HG03095 (cell line): ENCODE measurements around the gene SPEN.
"Not testable (repeated sequence)": the region's sequence is repeated elsewhere in the genome, so short reads cannot be mapped to it uniquely, and the experiment has no call there.

Experiments
- ATAC-seq: cut with Tn5 transposase; IDR thresholded peaks from one replicate; pipeline ENCODE4 v1.9.1; 2021; ENCODE audit warnings: moderate library complexity; ENCODE audit not compliant: unreplicated experiment

The SPEN gene

DNA sequence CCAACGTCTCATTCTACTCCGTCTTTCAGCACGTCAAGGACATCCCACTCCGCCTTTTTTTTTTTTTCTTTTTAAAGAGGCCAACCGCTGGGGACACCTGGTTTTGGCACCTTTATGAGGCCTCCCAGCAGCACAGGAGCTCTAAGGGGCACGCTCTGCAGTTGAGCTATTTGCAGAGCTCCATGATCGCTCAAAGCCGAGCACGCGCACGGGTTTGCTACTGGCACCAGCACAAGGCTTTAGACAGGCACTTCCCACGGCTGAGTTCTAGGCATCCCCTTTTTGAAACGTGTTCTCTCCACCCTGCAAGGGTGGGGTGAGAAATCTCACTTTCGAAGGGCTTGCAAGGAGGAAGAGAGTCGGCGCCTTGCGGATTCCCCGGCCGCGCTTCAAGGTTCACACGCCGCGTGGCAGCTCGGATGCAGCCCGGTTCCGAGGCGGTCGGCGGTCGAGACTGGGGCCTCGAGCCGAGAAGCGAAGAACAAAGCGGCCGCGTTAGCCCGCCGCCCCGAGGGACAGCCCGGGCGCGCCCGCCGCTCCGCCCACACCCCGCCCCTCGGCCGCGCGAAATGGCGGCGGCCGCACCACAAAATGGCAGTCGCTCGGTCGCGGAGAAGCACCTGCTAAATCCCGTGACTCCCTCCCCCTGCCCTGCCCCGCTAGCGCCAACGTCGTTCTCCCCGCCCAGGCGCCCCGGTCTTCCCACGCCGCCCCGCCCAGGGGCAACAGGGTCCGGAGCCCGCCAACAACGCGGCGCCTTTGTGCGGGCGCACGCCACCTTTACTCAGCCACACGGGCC is 12.9 kb upstream of the SPEN start:
- peak; percentile 42 for ATAC-seq

DNA sequence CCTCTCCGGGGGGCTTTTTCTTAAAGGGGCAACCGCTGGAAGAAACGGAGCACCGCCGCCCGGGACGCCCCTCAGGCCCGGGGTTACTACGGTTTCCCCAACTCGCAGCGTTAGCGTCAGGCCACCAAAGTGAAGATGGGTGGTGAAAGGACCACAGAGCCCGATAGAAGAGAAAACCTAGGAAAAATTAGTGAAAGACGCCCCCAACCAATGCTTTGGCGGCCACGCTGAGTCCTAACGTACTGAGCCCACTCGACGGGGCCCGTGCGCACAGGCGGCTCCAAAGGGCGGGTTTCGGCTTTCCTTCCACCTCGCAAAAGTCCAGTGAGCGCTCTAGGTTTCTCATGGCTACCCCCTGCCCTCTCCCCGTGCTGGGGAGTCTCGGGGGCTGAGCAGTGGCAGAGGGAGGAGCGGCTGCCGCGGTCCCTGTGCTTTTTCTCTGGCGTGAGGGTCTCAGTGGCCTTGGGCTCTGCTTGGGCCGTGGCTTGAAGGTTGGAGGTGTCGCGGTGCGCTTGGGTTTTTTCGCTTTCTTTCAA is 12.2 kb upstream of the SPEN start:
- ATAC-seq, result no peak

DNA sequence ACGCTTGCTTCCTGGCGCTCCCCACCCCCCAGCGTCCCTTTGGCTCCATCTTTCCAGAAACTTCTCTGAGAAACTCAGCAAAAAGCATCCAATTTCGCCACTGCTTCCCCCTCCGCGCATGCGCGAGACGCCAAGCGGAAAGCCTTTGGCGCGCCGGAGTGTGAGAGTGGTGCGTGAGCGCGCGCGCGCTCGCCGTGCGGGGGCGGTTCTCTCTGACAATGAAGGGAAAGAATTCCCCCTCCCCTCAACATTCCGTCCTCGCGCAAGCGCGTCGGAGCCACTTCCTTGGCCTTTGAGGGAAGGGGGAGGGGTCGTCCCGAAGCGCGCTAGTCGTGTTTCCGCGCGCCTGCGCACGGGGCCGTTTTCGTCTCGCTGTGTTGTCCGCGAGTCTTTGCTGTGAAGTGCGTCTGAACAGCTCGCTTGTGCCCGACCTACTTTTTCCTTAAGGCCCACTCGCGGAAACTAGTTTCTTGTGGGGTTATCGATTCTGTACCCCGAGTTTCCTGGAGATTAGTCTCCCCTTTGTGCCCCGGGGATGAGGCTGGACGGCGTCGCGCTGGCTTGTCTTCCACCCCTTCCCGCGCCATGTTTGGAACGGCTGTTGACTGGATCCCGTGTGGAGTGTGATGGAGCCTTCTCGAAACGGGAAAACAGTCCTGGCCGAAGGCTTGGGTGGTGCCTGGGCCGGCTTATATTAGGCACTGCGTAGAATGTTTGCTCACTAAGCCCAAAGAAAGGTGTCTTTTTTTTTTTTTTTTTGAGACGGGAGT is 11.6 kb upstream of the SPEN start:
- peak; percentile 32 for ATAC-seq

- not testable (repeated sequence) for ATAC-seq
Measured at GRCh38 chr1:15836511-15836771, 11.1 kb upstream of the SPEN start.

GRCh38 chr1:15836772-15837669 is 10.5 kb upstream of the SPEN start:
- ATAC-seq, result no peak

DNA sequence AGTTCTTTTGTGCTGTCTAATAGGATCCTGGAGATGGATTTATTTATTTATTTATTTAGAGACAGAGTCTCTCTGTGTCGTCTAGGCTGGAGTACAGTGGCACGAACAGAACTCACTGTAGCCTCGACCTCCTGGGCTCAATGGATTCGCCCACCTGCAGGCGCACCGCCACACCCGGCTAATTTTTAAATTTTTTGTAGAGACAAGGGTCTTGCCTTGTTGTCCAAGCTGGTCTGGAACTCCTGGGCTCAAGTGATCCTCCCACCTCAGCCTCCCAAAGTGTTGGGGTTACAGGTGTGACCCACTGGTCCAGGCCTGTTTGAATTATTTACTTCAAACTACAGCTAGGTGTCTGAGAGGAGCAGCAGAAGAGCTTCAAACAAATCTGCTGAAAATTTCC is 9.6 kb upstream of the SPEN start:
- ATAC-seq, result no peak

GRCh38 chr1:15838721-15839120 is 8.8 kb upstream of the SPEN start:
- ATAC-seq, result no peak

GRCh38 chr1:15843826-15844572 is 3.5 kb upstream of the SPEN start:
- no peak for ATAC-seq

DNA sequence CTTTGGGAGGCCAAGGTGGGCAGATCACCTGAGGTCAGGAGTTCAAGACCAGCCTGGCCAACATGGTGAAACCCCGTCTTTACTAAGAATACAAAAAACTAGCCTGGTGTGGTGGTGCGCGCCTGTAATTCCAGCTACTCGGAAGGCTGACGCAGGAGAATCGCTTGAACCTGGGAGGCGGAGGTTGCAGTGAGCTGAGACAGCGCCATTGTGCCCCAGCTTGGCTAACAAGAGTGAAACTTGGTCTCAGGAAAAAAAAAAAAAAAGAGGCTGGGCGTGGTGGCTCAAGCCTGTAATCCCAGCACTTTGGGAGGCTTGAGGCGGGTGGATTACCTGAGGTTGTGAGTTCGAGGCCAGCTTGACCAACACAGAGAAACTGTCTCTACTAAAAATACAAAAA is 1.5 kb upstream of the SPEN start:
- not testable (repeated sequence) for ATAC-seq

GRCh38 chr1:15847893-15848142 is 311 bp downstream of the SPEN start:
- no peak for ATAC-seq

DNA sequence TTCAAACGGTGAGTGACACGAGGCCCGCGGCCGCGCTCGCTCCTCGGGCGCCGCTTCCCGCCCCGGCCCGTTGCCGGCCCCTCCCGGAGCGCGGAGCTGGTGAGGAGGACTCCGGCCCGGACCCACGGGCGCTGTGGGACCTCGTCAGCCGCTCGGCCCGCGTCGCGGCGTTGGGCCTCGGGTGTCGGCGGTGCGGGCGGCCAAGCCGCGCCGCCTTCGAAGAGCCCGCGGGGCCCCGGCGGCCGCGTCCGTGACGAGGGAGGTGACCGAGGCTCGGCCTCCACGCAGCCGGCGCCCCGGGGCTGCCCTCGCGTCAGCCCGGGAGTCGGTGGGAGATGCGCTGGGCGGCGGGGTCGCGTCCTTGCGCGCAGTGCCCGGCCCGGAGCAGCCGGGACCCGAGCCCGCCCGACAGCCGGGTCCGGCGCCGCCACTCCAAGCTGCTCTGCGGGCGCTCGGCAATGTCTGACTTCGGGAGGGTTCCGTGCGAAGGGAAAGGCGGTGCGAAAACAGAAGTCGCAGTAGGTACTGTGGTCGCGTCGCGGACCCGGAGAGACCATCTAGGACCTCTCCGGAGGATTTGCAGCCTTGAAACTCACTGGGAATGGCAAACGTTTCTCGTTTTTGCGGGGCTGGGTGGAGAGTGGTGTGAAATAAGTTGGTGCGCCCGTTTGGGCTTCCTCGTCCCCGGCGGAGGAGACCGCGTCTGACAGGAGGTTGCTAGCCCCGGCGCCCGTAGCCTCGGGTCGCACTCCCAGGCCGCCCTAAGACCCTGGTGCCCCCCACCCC is 829 bp downstream of the SPEN start:
- no peak for ATAC-seq

DNA sequence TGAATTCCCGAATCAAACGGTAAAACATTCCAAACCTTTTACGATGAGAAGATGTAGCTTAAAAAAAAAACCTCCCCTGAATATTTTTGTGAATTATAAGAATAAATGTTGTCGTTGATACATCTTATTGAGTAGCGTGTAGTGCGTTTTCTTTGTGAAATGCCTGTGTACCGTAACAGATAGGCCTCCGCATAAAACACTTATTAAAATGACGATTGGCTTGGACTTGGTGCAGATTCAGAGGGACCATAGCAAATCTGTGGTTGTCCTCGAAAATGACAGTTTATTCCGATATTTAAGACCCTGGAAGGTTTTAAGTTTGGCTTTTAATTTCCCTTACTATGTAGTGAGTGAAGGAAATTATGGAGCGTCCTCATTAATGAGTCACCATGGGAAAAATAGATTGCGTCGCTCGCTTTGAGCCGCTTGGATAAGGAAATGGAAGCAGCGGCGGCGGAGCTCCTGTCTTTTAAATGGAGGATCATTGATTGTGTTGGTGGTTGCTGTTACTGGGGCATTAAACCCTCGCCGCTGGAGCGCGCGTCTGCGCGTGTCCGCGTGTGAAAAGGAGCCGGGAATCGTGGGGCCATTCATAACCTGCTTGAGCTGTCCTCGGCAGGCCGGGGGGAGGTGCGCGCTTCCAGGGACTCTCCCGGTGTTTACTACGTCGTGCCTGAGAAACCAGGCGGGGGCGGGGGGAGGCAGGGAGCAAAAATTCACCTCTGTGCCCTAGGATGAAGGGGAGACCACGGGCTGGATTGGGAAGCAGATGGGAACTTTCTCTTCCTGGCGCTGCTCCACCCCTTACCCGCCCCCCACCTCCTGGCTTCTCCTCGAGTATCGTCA is 1.6 kb downstream of the SPEN start:
- no peak for ATAC-seq

DNA sequence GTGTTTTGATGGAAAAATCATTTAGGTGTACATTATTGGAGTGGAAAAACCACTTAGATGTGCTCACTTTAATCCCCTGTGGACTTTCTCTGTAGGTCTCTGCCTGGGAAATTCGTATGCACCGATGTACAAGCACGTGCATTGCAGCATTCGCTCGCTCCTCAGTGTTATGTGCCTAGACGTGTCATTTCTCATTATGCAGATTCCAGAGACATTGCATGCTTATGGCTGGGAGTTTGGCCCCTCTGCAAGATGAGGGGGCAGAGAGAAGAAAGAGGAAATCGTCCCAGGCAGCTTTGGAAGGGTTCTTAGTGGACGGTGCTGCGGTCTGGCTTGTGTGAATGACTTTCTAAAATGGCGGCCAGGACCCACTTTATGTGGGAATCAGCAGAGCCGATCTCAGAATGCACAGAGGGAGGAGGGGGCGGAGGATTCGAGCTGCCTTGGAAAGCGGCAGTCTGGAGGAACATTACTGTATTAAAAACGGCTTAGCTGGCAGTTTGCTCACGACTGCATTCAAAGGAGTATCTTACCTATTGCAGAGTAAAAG is 2.3 kb downstream of the SPEN start:
- ATAC-seq, result no peak

DNA sequence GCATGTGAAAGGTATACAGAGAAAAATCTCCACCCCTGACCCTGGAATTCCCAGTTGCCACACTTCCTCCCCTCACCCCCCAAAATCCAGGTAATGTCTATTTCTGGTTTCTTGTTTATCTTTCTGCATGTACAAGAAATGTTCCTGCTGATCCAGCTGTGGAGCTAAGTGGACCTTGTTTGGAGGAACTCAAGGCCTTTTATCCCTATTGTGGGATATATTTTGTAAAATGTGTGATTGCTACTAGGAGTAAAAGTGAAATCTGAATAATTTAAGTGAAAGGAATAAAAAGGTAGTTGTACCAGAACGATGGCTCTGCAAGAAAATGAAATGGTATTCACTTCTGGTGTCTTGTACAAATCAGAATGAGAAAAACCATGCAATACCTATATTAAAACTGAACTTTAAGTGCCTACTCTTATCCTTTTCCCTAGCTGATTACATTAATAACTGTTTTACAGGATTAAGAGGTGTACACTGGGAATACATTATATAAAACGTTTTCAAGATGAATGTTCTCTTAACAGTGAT is 3.0 kb downstream of the SPEN start:
- ATAC-seq, result no peak

DNA sequence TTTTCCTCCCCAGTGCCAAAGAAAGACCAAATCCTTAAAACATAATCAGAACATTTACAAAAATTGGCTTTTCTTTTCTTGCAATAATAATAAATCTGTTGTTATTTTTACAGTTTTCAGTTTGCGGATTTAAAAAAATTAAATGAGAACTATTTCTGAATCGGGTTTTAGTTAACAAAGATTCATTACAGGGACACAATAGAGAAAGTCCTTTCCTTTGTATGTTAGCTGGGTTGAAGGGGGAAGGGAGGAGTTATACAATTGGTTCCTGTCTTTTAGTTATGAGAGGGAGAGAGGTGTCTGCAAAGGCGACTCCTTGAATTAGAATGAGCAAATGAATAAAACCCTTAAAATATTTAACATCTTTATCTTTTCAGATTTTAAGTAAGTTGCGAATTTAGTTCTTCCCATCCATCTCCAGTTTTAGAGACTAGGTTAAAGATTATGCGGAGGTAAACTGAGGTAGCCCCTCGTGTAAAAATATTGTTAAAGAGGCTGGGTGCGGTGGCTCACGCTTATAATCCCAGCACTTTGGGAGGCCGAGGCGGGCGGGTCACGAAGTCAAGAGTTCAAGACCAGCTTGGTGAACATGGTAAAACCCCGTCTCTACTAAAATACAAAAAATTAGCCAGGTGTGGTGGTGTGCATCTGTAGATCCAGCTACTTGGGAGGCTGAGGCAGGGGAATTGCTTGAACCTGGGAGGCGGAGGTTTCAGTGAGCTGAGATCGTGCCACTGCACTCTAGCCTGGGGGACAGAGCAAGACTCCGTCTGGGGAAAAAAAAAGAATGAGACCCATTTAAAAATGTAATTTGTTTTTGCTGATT is 3.9 kb downstream of the SPEN start:
- ATAC-seq, result no peak

GRCh38 chr1:15852036-15852827 is 4.7 kb downstream of the SPEN start:
- ATAC-seq, result no peak

DNA sequence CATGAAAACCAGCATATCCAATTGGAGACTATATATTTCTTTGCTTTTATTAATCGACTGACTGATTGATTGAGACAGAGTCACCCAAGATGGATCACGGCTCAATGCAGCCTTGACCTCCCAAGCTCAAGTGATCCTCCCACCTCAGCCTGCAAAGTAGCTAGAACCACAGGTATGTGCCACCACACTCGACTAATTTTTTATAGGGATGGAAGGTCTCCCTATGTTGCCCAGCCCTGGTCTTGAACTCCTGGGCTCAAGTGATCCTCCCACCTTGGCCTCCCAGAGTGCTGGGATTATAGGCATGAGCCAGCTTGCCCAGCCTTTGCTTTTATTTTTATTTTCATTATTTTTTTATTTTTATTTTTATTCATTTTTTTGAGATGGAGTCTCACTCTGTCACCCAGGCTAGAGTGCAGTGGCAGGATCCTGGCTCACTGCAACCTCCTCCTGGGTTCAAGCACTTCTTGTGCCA is 5.4 kb downstream of the SPEN start:
- no peak for ATAC-seq
